Epithelial cell of proximal tubule (primary cell): ENCODE data around the gene FER. TPM values are rescaled to one million over a fixed set of nuclear protein-coding genes. Genes with fewer than 3 reads are reported as not detected.

Experiments
- DNase-seq: peaks from one replicate; pipeline ENCODE4 v3.0.0-alpha.2; 2011; ENCODE audit warnings: low read depth
- H3K4me3 ChIP-seq: 2 replicates; pipeline ENCODE4 v1.5.1; 2011; ENCODE audit warnings: low read depth, mild to moderate bottlenecking, low read length
- total RNA-seq: library from RNA; depleted of rRNA; stranded (reverse); fragments of >200 nt; gene quantifications from 2 replicates; pipeline ENCODE4 v1.2.3, GENCODE V29; 2015
- TF ChIP-seq, protein P1 (sequence below): conservative IDR thresholded peaks from 2 replicates; pipeline ENCODE4 v1.5.1; 2012; ENCODE audit warnings: low read depth, mild to moderate bottlenecking, low read length

Gene FER
- total RNA-seq, 1 donor from 2014 or later, result 10.1 TPM

DNA sequence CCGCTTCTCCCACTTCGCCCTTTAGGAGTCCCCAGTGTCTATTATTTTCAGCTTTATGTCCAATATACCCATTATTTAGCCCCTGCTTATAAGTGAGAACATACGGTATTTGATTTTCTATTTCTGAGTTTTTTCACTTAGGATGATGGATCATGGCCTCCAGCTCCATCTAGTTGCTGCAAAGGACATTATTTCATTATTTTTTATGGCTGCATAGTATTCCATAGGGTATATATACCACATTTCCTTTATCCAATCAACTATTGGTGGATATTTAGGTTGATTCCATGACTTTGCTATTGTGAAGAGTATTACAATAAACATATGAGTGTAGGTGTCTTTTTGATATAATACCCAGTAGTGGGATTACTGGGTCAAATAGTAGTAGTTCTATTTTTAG, 162.9 kb downstream of the FER start:
- no peak for DNase-seq
- TF ChIP-seq, protein P1, sequence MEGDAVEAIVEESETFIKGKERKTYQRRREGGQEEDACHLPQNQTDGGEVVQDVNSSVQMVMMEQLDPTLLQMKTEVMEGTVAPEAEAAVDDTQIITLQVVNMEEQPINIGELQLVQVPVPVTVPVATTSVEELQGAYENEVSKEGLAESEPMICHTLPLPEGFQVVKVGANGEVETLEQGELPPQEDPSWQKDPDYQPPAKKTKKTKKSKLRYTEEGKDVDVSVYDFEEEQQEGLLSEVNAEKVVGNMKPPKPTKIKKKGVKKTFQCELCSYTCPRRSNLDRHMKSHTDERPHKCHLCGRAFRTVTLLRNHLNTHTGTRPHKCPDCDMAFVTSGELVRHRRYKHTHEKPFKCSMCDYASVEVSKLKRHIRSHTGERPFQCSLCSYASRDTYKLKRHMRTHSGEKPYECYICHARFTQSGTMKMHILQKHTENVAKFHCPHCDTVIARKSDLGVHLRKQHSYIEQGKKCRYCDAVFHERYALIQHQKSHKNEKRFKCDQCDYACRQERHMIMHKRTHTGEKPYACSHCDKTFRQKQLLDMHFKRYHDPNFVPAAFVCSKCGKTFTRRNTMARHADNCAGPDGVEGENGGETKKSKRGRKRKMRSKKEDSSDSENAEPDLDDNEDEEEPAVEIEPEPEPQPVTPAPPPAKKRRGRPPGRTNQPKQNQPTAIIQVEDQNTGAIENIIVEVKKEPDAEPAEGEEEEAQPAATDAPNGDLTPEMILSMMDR, result no peak
- H3K4me3 ChIP-seq, result no peak overlapping the region

DNA sequence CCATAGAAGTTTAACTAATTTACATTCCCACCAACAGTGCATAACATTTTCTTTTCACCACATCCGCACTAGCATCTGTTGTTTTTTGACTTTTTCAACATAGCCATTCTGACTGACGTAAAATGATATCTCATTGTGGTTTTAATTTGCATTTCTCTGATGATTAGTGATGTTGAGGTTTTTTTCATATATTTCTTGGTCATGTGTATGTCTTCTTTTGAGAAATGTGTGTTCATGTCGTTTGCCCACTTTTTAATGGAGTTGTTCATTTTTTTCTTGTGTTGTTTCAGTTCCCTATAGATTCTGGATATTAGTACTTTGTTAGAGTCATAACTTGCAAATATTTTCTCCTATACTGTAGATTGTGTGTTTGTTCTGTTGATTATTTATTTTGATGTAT, 163.4 kb downstream of the FER start:
- H3K4me3 ChIP-seq, result no peak overlapping the region
- TF ChIP-seq, protein P1, result no peak
- DNase-seq, result no peak

DNA sequence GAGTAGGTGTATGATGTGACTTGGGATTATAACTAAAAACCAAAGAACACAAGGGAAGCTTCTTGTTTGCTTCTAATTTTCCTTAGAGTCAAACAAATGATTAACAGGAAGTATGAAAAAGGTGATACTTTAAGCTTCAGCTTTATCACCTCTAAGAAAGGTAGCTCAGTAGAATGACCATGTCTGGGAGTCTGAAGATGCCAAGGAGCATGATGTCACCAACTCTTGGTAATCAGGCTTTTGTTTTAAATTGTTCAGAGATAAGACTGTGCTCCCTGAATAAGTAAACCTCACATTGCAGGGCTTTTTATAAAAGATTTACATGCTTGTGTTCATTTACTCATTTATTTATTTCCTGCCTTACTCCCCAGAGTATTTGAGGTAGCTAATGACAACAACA, 169.9 kb downstream of the FER start:
- H3K4me3 ChIP-seq, result no peak overlapping the region
- TF ChIP-seq, protein P1, result no peak
- peak; percentile 7 for DNase-seq

DNA sequence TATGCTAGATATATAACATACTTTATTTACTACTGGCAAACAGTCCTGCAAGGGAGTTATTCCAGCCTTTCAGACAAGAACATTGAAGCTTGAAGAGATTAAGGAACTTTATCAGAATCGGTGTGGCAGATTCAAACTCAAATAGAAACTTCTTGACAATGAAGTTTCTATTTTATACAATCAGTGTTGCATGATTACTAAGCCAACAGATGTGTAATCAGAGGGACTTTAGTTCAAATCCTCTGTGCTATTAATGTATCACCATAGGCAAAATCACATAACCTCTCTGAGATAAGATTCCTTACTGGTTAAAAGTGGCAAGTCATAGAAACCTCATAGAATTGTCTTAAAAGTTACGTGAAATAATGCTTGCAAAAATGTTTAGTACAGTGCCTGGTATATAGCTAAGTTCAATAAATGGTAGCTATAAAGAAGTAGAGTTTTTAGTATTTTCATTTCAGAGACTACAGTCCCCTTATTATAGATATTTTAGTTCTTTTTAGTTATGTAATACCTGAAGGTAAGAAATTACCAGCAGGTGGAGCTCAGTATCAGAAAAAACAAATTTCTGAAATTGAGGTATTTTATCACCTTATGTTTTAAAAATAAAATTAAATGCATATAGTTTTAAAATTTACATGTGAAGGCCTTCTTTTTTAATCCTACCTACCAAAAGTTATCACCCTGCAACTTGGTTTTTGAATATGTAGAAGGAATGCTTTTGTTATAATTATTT, 172.1 kb downstream of the FER start:
- no peak overlapping the region for H3K4me3 ChIP-seq
- TF ChIP-seq, protein P1, result no peak
- no peak for DNase-seq

DNA sequence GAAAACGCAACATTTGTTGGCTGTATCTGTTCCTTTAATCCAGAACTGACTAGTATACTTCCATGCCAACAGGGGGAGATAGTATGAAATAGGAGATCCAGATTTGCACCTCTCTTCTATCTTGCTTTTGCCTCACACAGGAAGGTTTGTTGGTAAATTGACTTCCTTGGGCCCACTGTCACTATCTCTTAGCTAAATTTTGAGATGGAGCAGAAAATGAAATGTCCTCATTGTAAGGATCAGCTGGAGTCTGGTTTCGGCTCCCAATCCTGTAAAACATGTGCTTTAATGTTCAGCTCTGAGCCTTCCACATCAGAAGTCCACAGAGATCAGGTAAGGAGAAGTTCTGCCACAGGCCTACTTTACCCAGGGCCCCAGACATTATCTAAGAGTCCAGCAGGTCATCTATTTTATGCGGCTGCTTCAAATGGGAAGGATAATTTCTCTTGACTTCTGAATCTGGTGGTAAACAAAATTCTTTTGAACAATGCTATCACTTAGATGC, 176.8 kb downstream of the FER start:
- no peak for DNase-seq
- TF ChIP-seq, protein P1, result peak; percentile 30
- peak overlapping the region; percentile 10 for H3K4me3 ChIP-seq

DNA sequence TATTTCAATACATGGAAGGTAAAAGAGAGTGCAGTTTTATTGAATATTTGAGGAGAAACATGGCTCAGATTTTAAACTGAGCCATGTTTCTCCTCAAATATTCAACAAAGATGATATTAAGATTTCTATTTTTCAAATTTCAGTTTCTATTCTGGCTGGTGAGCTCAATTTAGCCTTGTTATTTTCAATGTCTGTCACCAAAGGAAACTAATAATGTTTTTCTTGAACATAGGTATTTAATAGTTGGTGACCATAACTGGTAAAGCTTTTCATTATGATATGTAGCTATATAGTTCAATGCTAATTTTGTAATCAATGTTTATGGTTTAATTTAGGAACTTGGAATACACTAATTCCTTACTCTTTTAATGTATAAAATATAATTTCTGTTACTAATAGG, 177.4 kb downstream of the FER start:
- H3K4me3 ChIP-seq, result no peak overlapping the region
- no peak for DNase-seq
- TF ChIP-seq, protein P1, result no peak

DNA sequence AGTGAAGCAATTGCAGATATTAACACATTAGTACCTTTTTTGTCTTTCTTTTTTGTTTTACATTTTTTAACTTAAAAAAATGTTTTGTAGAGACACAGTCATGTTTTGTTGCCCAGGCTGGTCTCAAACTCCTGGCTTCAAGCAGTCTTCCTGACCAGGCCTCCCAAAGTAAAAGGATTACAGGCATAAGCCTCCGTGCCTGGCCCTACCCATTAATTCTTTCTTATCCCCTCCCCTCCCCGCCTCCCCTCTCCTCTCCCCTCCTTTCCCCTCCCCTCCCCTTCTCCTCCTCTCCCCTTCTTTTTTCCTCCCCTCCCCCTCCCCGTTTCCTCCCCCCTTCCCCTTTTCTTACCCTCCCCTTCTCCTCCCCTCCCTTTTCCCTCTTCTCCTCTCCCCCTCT, 182.4 kb downstream of the FER start:
- TF ChIP-seq, protein P1, result no peak
- H3K4me3 ChIP-seq, result no peak overlapping the region
- no peak for DNase-seq
